Measurements from ENCODE around the gene ZNF774. TPM values are rescaled to one million over a fixed set of nuclear protein-coding genes. Genes with fewer than 3 reads are reported as not detected.
"Not testable (repeated sequence)": the region's sequence is repeated elsewhere in the genome, so short reads cannot be mapped to it uniquely, and the experiment has no call there.

ZNF774 gene
- total RNA-seq (10 to 100 TPM in 2 of 10 donors, 1 to 10 TPM in 8; 2.2 to 19.6 (median 7.0) TPM), polyA plus RNA-seq (1 to 10 TPM; 2.8 to 4.2 TPM)
- long read RNA-seq, donor 1, partial matches to known transcripts = 0 of 2 reads
- long read RNA-seq, donor 1, other reads (novel, unspliced or antisense) = 1 of 2 reads
- long read RNA-seq, donor 2, partial matches to known transcripts = 0 of 1 reads
- long read RNA-seq, donor 2, other reads (novel, unspliced or antisense) = 1 of 1 reads
- long read RNA-seq, donor 3, transcript ZNF774-201 (4 exons, 3,202 nt) = major isoform, 5 of 6 reads
- long read RNA-seq, donor 3, partial matches to known transcripts = 0 of 6 reads
- long read RNA-seq, donor 3, other reads (novel, unspliced or antisense) = 1 of 6 reads

- TF ChIP-seq CTCF (IDR thresholded peaks at IDR 0.05) = no peak
- Histone ChIP-seq H3K27me3 (no peaks in the 10 kb centered on the region), H3K36me3 (peaks cover 0 to 19% (median 0%) of the 10 kb centered on the region in 9 donors), H3K4me3 (peak within 1 kb of the TSS; percentile 72 to 97 (median 85)), H3K9me3 (no peaks in the 10 kb centered on the region), H3K27ac (peak within 1 kb of the TSS in 9 of 10 donors; percentile 67 to 91 (median 80)), H3K4me1 (peaks cover 0 to 13% (median 9%) of the 10 kb centered on the region in 9 donors)
- ATAC-seq (peak; percentile 98 to 100 (median 99)), DNase-seq (peak; percentile 87 to 96)
- intact Hi-C loops (cut with DNase I) = no loop called here
- WGBS, 2 donors = 2% methylated on average over 53 of the region's 53 CpGs
Observed at GRCh38 chr15:90352107-90352893, at the start of gene ZNF774. Gene ZNF774 (plus strand): TSS chr15:90352284. CDS start chr15:90354661, 2,377 bp downstream.

- H3K4me1 ChIP-seq = peaks cover 0 to 28% (median 7%) of the 10 kb centered on the region in 9 donors
- H3K36me3 ChIP-seq; H3K9me3 ChIP-seq; H3K4me3 ChIP-seq; intact Hi-C loops (cut with DNase I); H3K27me3 ChIP-seq; H3K27ac ChIP-seq; DNase-seq; ATAC-seq: not testable (repeated sequence)
- 97 to 98% methylated on average over 14 of the region's 14 CpGs for WGBS, 2 donors
Observed at GRCh38 chr15:90305355-90305754, 46.7 kb upstream of the ZNF774 start.

- 83 to 84% methylated on average over 3 of the region's 3 CpGs for WGBS, 2 donors
Observed at GRCh38 chr15:90305932-90306331, 46.2 kb upstream of the ZNF774 start.

GRCh38 chr15:90306560-90306959, 45.5 kb upstream of the ZNF774 start:
- ATAC-seq (no peak), DNase-seq (no peak)
- H3K27ac ChIP-seq = peak overlapping the region in 1 of 10 donors; percentile 7
- no peak overlapping the region for H3K4me3 ChIP-seq
- no peaks in the 10 kb centered on the region for H3K36me3 ChIP-seq
- no peaks in the 10 kb centered on the region for H3K27me3 ChIP-seq
- no peak for TF ChIP-seq CTCF (IDR thresholded peaks at IDR 0.05)
- intact Hi-C loops (cut with DNase I) = no loop called here
- peaks cover 0 to 20% (median 5%) of the 10 kb centered on the region in 9 donors for H3K4me1 ChIP-seq
- H3K9me3 ChIP-seq = no peaks in the 10 kb centered on the region
- WGBS, 2 donors = 58 to 68% methylated on average over 6 of the region's 6 CpGs

More at GRCh38 chr15:90305932-90306331, 46.2 kb upstream of the ZNF774 start:
- Histone ChIP-seq H3K4me3 (no peak overlapping the region), H3K36me3 (no peaks in the 10 kb centered on the region), H3K27ac (no peak overlapping the region), H3K4me1 (peaks cover 0 to 26% (median 7%) of the 10 kb centered on the region in 9 donors), H3K27me3 (no peaks in the 10 kb centered on the region), H3K9me3 (no peaks in the 10 kb centered on the region)
- no peak for ATAC-seq
- TF ChIP-seq CTCF (IDR thresholded peaks at IDR 0.05) = no peak
- intact Hi-C loops (cut with DNase I) = no loop called here
- no peak for DNase-seq
